ENCODE results near the gene USF1. TPM values are rescaled to one million over a fixed set of nuclear protein-coding genes. Genes with fewer than 3 reads are reported as not detected.
"Not testable (repeated sequence)": the region's sequence is repeated elsewhere in the genome, so short reads cannot be mapped to it uniquely, and the experiment has no call there.

The USF1 gene
- total RNA-seq, 1 donor from 2014 or later: 30.3 TPM

GRCh38 chr1:161080441-161081405 lies 34.9 kb upstream of the USF1 start:
- ATAC-seq: no peak
- intact Hi-C loops (cut with micrococcal nuclease): no loop called here
- DNase-seq: no peak

GRCh38 chr1:161079436-161080110 lies 33.8 kb upstream of the USF1 start:
- intact Hi-C loops (cut with micrococcal nuclease): no loop called here
- no peak for ATAC-seq
- no peak for DNase-seq

DNA sequence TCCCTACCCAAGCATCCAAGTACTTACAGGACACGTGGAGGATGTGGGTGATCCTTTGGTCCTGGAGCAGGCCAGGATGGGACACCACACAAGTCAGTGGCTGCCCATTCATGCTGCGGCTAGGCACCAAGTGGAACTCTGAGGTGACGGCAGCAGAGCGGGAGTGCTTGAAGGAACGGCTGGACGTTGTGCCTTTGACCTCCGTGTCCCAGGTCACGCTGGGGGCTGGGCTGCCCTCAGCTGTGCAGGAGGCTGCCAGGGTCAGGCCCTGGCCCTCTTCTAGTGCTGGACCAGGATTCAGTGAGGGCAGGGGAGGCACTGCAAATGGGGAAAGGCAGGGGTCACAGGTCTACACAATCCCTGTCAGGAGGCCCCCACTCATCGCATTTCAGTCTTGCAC lies 31.6 kb upstream of the USF1 start:
- ATAC-seq (no peak), DNase-seq (no peak)
- intact Hi-C loops (cut with micrococcal nuclease): no loop called here

- DNase-seq (no peak), ATAC-seq (no peak)
- intact Hi-C loops (cut with micrococcal nuclease): no loop called here
Observed at GRCh38 chr1:161076410-161076809, 30.6 kb upstream of the USF1 start.

- DNase-seq: no peak
- ATAC-seq: no peak
- intact Hi-C loops (cut with micrococcal nuclease): no loop called here
Observed at GRCh38 chr1:161074676-161075368, 29.0 kb upstream of the USF1 start.

DNA sequence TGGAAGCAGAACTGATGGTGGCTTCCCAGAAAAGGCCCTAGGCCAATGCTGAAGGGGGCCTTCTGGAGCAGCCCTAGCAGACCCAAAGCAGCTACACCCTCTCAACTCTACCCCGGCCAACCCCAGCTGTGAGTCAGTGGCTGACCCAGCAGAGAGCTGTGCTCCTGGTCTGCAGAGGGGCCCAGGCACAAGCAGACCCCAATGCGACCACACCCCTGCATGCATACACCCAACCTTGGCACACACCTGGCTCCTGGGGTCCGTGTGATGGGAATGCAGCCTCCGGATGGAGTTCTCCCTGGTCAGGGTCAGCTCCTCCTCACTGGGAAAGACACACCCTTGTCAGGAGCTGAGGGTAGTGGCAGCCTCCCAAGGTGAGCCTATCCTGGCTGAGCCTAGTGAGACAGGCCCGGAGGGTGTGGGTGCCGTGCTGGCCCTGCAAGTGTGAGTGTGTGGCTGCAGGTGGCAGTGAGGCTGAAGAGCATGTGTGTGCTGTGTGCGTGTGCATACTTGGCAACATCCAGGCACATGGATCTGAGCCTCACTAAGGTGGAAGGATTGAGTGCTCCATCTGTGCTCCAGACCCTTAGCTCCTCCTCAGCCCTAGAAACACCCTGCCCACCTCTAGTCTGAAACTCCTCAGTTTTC lies 27.8 kb upstream of the USF1 start:
- DNase-seq (no peak), ATAC-seq (no peak)
- intact Hi-C loops (cut with micrococcal nuclease): no loop called here

DNA sequence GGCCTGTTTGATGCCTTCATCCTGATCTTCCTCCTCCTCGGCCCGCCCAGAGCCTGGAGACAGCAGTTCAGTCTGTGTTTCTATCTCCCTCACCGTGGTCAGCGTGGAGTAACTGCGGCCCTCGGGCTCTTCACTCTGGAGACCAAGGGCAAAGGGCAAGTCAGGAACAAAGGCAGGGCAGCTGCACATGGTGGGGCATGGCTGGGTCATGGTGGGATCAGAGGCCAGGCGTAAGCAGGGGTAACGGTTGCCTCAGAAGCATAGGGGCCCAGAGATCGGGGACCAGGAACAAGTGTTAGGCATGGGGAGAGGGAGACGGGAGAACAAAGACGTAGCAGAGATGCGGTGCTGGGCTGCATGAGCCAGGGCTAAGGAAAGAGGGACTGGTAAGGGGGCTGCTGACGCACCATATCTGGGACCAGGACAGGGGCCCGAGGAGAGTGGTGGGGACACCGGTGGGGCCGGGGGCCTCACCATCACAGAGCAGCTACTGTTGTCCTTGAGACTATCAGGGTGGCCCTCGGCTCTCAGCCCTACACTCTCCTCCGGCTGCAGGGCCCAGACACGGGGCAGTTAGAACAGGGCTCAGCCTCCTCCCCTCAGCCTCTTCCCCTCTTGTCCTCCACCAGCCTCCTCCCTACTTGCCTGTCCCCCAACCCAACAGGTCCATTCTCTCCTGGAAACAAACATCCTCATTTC lies 27.1 kb upstream of the USF1 start:
- intact Hi-C loops (cut with micrococcal nuclease): no loop called here
- no peak for ATAC-seq
- no peak for DNase-seq

GRCh38 chr1:161071886-161072371 lies 26.2 kb upstream of the USF1 start:
- intact Hi-C loops (cut with micrococcal nuclease): no loop called here
- ATAC-seq (peak; percentile 44), DNase-seq (peak; percentile 74)

DNA sequence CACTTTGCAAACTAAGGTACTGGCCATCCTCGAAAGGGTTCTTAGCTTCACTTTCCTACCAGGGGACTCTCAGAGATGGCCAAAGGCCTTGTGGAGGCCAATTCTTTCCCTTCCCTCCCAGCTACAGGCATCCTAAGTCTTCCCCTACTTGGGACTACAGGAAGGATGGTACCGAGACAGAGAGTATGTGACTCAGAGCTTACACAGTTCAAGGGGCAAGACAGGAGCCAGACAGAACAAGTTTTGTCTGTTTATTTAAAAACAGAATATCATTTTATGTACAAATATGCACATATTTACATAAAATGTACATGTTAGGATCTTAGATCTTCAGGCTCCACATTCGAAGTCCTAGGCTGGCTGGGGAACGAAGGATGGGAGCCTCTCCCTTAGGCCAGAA lies 25.0 kb upstream of the USF1 start:
- intact Hi-C loops (cut with micrococcal nuclease): no loop called here
- DNase-seq: no peak
- ATAC-seq: no peak

DNA sequence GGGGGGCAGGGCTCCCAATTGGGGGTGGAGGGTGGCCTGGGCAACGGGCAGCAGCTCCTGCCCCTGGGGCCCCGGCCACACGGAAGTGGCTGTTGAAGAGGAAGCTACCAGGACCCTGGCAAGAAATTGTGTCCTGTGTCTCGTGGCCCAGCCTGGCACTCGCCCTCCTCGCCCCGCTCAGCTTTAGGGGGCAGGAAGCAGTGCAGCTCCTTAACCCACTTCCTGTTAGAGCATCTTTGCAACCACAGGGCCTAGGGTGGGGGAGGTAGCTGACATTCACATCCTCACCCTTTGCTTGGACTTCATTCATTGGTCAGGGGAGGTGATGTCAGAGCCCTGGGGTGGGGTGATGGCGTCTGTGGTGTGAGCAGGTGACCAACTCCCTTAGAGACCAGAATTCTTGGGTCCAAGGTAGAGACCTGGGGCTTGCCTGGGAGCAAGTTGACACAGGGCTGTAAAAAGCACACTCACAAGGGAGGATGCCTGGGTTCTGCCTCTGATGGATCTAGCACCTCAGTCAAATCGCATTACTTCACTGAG lies 24.0 kb upstream of the USF1 start, which contains the start of gene ARHGAP30:
TSS of gene ARHGAP30 (minus strand) at position 161 of the 540 bp plus-strand sequence. CDS start 267 bp downstream, outside the sequence.
- peak; percentile 76 for DNase-seq
- ATAC-seq: peak; percentile 73
- intact Hi-C loops (cut with micrococcal nuclease): no loop called here

DNA sequence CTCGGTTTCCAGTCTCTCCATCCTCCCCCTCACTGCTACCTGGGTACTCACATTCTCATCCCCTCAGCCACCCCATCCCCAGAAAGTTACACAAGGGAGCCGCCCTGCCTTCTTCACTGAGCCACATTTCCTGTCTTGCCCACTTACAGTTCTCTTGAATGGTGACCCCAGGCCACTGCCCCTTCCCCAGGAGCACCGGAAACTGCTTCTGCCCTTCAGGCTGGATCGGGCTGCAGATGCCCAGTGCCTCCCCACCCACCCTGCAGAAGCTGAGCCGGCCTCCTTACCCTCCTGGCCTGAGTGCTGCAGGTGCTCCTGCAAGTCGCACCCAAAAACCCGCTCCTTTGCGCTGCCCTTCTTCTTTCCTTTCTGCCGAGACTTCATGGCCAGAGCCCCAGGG lies 23.5 kb upstream of the USF1 start:
- intact Hi-C loops (cut with micrococcal nuclease): no loop called here
- ATAC-seq: no peak
- DNase-seq: no peak

- peak; percentile 82 for ATAC-seq
- intact Hi-C loops (cut with micrococcal nuclease): no loop called here
Observed at GRCh38 chr1:161068306-161069234, 22.8 kb upstream of the USF1 start.

GRCh38 chr1:161066694-161067093 lies 20.9 kb upstream of the USF1 start:
- ATAC-seq: no peak
- no peak for DNase-seq
- intact Hi-C loops (cut with micrococcal nuclease): no loop called here

More at GRCh38 chr1:161068306-161069234, 22.8 kb upstream of the USF1 start:
- peak; percentile 70 for DNase-seq

GRCh38 chr1:161065681-161066080 lies 19.9 kb upstream of the USF1 start:
- intact Hi-C loops (cut with micrococcal nuclease); DNase-seq; ATAC-seq: not testable (repeated sequence)

DNA sequence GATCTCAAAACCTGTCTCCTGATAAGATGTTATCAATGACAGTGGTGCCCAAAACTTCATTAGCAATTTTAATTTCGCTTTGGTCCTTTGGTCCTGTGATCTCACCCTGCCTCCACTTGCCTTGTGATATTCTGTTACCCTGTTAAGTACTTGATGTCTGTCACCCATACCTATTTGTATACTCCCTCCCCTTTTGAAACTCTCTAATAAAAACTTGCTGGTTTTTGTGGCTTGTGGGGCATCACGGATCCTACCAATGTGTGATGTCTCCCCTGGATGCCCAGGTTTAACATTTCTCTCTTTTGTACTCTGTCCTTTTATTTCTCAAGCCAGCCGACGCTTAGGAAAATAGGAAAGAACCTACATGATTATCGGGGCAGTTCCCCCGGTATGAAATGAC lies 18.2 kb upstream of the USF1 start:
- intact Hi-C loops (cut with micrococcal nuclease); ATAC-seq; DNase-seq: not testable (repeated sequence)

DNA sequence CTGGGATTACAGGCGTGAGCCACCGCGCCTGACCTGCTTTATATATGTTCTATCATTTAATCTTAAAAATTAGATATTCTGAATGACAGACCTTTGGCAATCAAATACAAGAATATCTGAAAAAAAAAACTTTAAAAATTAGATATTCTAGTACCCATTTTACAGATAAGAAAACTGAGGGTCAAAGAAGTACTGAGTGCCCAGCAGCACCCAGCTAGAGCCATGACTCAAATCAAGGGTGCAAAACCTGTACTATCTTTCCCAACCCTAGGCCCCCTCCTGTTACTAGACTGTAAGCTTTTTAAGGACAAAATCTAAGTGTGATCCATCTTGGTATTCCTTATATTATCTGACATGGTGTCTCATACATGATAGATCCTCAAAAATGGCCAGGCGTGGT lies 15.6 kb upstream of the USF1 start:
- DNase-seq (no peak), ATAC-seq (no peak)
- intact Hi-C loops (cut with micrococcal nuclease): no loop called here

- DNase-seq (no peak), ATAC-seq (no peak)
- intact Hi-C loops (cut with micrococcal nuclease): no loop called here
Observed at GRCh38 chr1:161059293-161059692, 13.5 kb upstream of the USF1 start.
